Central memory CD8-positive, alpha-beta T cell (primary cell): ENCODE data around the gene NOG.

Source experiments
- ATAC-seq: fragments of 150-1000 bp; cut with Tn5 transposase; replicated peaks from 2 replicates; pipeline ENCODE4 v1.10.0; 2022; ENCODE audit warnings: mild to moderate bottlenecking, moderate FRiP score, moderate number of reproducible peaks; ENCODE audit not compliant: poor library complexity, severe bottlenecking; ENCODE audit errors: extremely low read depth
- DNase-seq, 2 donors: peaks; one replicate each; pipeline ENCODE4 v3.0.0; 2021; ENCODE audit warnings: low spot score in 2 of 2
- H3K27ac Mint-ChIP-seq: one replicate; pipeline ENCODE4 v1.8.0; 2022; ENCODE audit warnings: low read depth, mild to moderate bottlenecking, moderate library complexity, mixed read lengths
- H3K27me3 Mint-ChIP-seq: one replicate; pipeline ENCODE4 v1.8.0; 2022; ENCODE audit warnings: mixed read lengths
- H3K36me3 Mint-ChIP-seq: one replicate; pipeline ENCODE4 v1.8.0; 2022; ENCODE audit warnings: mild to moderate bottlenecking, moderate library complexity, mixed read lengths; ENCODE audit not compliant: insufficient read depth
- H3K4me1 Mint-ChIP-seq: one replicate; pipeline ENCODE4 v1.8.0; 2022; ENCODE audit warnings: mixed read lengths
- H3K4me3 Mint-ChIP-seq: one replicate; pipeline ENCODE4 v1.8.0; 2022; ENCODE audit warnings: mild to moderate bottlenecking, moderate library complexity, mixed read lengths
- H3K9me3 Mint-ChIP-seq: one replicate; pipeline ENCODE4 v1.8.0; 2022; ENCODE audit warnings: mixed read lengths

Gene NOG

DNA sequence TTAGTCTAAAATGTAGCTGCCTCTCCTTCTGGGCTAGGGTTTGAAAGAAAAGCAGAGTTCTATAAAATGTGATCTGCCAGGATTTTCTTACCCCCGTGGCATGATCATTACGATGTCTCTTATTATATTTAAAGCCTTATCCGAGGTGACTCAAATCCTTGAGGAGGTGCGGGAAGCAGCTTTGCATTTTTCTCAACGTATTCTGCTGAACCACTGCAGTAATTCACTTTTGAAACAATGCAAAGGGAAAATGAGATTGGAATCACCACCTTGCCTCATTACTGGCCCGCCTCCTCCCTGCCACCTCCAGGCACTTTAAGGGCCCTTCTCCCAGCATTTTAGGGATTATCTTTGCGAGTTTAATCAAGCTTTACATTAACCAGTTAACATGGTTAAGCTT, 9.7 kb upstream of the NOG start:
- Mint-ChIP-seq H3K27ac (no peak overlapping the region), H3K27me3 (peaks cover 77% of the 10 kb centered on the region), H3K9me3 (no peaks in the 10 kb centered on the region), H3K4me3 (no peak overlapping the region), H3K4me1 (no peaks in the 10 kb centered on the region), H3K36me3 (peaks cover 2% of the 10 kb centered on the region)
- DNase-seq (no peak), ATAC-seq (no peak)

DNA sequence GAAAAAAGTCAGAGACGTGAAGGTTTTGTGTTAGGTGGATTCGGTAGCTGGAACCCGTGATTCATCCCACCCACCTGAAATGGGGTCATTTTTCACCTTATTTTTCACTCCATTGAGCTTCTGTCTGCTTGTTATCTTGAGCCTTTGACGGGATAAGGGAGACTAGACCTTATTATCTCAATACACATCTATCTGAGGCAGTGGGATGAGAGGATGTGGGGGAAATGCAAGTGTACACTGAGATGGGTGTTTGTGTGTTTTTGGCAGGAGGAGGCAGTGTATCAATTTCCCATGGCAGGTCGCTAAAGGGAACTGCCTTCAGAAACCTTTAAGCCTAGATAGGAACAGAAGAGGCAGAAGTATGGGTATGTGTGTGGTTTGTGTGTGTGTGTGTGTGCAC, 6.2 kb upstream of the NOG start:
- DNase-seq (no peak), ATAC-seq (no peak)
- Mint-ChIP-seq H3K9me3 (no peaks in the 10 kb centered on the region), H3K27ac (no peak overlapping the region), H3K4me3 (no peak overlapping the region), H3K36me3 (peaks cover 3% of the 10 kb centered on the region), H3K4me1 (peaks cover 7% of the 10 kb centered on the region), H3K27me3 (peaks cover 83% of the 10 kb centered on the region)

DNA sequence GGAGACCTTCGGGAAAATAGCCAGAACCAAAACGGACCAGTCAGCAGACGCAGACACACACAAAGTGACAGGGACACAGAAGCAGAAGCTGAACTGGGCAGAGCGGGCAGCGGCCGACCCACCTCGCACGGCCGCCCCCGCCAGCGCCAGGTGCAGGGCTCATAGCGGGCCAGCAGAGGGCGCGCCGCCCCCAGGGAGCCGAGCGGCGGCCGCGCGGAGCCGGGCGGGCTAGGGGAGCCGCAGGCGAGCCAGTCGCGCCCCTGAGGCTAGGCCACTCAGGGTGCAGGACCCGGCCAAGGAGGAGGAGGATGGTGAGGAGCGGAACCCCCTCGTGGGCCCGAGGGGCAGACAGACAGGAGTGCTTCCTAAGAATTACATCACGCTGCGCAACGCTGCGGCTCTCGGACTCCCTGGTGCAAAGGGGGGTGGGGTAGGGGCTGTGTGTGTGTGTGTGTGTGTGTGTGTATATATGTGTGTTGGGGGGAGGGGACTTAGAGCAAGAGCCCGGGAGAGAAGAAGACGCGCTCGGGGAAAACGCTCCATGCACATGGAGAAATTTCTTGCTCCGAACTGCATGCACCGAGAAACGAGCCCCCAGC, 913 bp upstream of the NOG start:
- peaks cover 82% of the 10 kb centered on the region for H3K27me3 Mint-ChIP-seq
- H3K4me1 Mint-ChIP-seq: peaks cover 20% of the 10 kb centered on the region
- ATAC-seq (peak; percentile 63), DNase-seq (peak; percentile 30 to 55)
- no peak overlapping the region for H3K27ac Mint-ChIP-seq
- no peaks in the 10 kb centered on the region for H3K9me3 Mint-ChIP-seq
- peaks cover 3% of the 10 kb centered on the region for H3K36me3 Mint-ChIP-seq
- H3K4me3 Mint-ChIP-seq: peak overlapping the region; percentile 67

DNA sequence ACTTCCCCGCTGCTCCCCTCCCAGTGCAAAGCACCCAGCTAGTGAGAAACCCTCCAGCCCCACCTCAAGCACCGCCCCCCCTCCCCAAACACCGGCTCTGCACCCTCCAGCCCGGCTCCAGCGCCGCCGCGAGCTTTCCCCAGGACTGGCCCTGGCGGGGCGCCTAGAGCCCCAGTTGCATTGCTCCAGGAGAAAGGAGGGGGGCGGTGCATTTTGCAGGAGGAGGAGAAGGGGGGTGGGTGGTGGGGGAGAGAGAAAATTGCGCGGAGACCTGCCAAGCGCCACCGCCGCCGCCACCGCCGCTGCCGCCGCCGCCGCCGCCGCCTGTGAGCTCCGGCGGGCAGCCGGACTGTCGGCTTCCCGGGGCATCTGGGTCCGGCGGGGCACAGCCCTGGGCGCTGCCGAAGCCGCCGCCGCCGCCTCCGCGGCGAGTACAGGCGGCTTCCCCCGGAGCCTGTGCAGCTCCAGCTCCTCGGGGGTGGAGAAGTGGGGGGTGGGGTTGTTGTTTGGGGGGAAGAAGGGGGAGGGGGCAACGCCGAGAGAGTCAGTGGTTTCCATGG, 333 bp upstream of the NOG start:
- H3K9me3 Mint-ChIP-seq: no peaks in the 10 kb centered on the region
- peaks cover 20% of the 10 kb centered on the region for H3K4me1 Mint-ChIP-seq
- H3K27ac Mint-ChIP-seq: no peak overlapping the region
- DNase-seq: no peak
- H3K27me3 Mint-ChIP-seq: peaks cover 82% of the 10 kb centered on the region
- ATAC-seq: peak; percentile 37
- H3K4me3 Mint-ChIP-seq: peak overlapping the region; percentile 67
- H3K36me3 Mint-ChIP-seq: peaks cover 3% of the 10 kb centered on the region

DNA sequence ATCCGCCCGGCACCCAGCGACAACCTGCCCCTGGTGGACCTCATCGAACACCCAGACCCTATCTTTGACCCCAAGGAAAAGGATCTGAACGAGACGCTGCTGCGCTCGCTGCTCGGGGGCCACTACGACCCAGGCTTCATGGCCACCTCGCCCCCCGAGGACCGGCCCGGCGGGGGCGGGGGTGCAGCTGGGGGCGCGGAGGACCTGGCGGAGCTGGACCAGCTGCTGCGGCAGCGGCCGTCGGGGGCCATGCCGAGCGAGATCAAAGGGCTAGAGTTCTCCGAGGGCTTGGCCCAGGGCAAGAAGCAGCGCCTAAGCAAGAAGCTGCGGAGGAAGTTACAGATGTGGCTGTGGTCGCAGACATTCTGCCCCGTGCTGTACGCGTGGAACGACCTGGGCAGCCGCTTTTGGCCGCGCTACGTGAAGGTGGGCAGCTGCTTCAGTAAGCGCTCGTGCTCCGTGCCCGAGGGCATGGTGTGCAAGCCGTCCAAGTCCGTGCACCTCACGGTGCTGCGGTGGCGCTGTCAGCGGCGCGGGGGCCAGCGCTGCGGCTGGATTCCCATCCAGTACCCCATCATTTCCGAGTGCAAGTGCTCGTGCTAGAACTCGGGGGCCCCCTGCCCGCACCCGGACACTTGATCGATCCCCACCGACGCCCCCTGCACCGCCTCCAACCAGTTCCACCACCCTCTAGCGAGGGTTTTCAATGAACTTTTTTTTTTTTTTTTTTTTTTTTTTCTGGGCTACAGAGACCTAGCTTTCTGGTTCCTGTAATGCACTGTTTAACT, 1.0 kb downstream of the NOG start:
- no peak overlapping the region for H3K27ac Mint-ChIP-seq
- no peak for ATAC-seq
- peaks cover 82% of the 10 kb centered on the region for H3K27me3 Mint-ChIP-seq
- peaks cover 3% of the 10 kb centered on the region for H3K36me3 Mint-ChIP-seq
- no peaks in the 10 kb centered on the region for H3K9me3 Mint-ChIP-seq
- DNase-seq: no peak
- peaks cover 27% of the 10 kb centered on the region for H3K4me1 Mint-ChIP-seq
- H3K4me3 Mint-ChIP-seq: peak overlapping the region; percentile 67

DNA sequence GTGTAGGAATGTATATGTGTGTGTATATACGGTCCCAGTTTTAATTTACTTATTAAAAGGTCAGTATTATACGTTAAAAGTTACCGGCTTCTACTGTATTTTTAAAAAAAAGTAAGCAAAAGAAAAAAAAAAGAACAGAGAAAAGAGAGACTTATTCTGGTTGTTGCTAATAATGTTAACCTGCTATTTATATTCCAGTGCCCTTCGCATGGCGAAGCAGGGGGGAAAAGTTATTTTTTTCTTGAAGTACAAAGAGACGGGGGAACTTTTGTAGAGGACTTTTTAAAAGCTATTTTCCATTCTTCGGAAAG, 1.6 kb downstream of the NOG start:
- no peak overlapping the region for H3K27ac Mint-ChIP-seq
- H3K9me3 Mint-ChIP-seq: no peaks in the 10 kb centered on the region
- H3K4me3 Mint-ChIP-seq: peak overlapping the region; percentile 67
- H3K4me1 Mint-ChIP-seq: peaks cover 27% of the 10 kb centered on the region
- ATAC-seq: no peak
- peaks cover 3% of the 10 kb centered on the region for H3K36me3 Mint-ChIP-seq
- H3K27me3 Mint-ChIP-seq: peaks cover 82% of the 10 kb centered on the region
- DNase-seq: no peak

DNA sequence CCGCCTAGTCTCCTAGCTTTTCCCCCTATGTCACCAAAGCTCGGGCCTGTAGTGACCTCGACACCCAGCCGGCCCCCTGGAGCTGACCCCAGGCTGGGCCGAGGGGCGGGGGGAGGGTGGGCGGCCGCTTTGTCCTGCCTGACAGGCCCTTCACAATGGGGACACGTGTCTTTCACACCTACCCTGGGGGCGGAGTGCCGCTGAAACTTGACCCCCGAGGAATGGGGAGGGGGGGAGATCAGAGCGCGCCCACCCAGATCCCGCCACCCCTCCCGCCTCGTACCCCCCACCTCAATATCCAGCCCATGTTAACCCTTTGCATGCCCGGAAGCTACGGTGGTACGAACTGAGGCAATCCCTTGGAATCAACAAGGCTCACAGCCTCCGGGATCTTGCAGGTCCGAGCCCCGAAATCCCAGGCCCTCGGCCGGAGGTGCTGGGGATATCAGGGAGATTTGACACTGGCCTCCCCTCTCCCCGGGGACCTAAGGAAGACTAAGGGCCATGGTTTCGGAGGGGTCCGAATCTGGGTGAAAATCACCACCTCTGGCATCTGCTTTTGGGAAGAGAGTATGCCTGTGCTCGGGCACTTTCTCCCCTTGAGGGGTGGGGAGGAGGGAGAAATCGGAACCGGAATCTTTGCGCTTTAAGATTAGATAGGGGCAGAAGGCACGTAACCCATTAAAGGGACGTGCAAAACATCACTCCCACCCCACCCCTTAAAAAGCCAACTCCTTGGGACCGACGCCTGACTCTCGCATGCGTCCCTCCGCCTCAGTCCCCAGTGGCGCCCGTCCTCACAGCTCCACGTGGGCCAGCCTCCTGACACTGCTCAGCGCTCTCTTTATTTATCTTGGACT, 2.6 kb downstream of the NOG start:
- Mint-ChIP-seq H3K27me3 (peaks cover 82% of the 10 kb centered on the region), H3K27ac (no peak overlapping the region)
- DNase-seq: no peak

DNA sequence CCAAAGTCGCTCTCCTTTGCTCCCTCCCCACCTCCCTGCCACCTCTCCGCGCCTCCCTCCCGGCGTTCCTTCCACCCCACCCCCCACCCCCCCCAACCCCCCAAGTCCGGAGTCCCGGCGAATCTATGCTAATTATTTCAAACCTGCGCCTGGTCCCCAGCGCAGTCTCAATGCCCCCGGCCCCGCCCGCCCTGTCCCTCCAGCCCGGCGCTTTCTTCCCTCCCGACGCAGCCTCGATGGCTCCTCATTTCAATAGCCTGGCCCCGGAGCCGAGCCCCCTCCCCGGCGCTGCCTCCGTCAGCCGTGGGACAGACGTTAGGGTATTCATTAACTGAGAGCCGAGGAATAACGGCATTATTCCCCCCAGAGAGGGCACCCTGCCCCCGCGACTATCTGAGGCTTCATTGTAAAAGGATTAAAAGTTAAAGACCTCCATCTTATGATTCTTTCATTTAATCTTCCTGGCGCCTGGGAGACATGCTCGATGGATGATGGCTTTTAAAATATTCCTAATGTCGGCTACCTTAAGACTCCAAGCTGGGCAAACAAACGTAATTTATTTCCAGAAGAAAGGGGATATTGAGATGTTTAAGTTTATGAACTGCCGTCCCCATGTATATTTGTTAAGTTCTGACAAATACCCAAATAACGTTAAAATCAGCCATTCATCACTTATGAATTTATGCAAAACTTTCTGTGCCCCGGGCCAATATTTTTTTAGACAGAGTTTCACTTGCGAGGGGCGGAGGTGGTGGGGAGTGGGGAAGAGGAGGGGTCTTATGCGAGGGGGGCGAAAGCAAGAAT, 3.4 kb downstream of the NOG start:
- ATAC-seq (no peak), DNase-seq (no peak)
- H3K27me3 Mint-ChIP-seq: peaks cover 81% of the 10 kb centered on the region
- H3K4me1 Mint-ChIP-seq: peaks cover 25% of the 10 kb centered on the region
- peaks cover 3% of the 10 kb centered on the region for H3K36me3 Mint-ChIP-seq
- no peak overlapping the region for H3K27ac Mint-ChIP-seq
- H3K9me3 Mint-ChIP-seq: no peaks in the 10 kb centered on the region
- H3K4me3 Mint-ChIP-seq: peak overlapping the region; percentile 69

More for the DNA sequence above, 2.6 kb downstream of the NOG start:
- Mint-ChIP-seq H3K4me1 (peaks cover 27% of the 10 kb centered on the region), H3K9me3 (no peaks in the 10 kb centered on the region), H3K36me3 (peaks cover 3% of the 10 kb centered on the region), H3K4me3 (peak overlapping the region; percentile 69)
- no peak for ATAC-seq

DNA sequence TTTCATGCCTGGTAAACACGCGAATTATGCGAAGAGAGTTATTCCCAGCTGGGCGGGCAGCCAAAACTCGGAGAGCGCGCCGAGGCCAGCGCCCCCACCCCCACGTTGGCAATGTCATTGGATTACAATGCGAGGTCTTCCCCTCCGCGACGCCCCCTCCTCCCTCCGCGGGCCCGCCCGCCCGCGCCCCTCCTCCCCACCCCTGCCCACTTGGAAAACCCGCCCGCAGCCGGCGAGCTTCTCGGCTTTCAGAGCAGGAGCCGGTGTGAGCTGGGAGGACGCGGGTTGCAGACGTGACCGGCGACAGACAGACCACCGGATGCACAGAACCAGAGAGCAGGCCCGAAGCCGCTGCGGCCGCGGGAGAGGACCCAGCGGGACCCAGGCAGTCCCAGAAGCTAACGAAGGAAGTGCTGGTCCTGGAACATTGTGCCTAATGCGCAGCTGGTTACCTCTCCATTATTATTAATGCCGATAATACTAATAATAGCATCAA, 4.0 kb downstream of the NOG start:
- Mint-ChIP-seq H3K9me3 (no peaks in the 10 kb centered on the region), H3K4me1 (peaks cover 20% of the 10 kb centered on the region), H3K27me3 (peaks cover 79% of the 10 kb centered on the region), H3K36me3 (peaks cover 2% of the 10 kb centered on the region), H3K27ac (no peak overlapping the region), H3K4me3 (no peak overlapping the region)
- DNase-seq: no peak
- no peak for ATAC-seq

DNA sequence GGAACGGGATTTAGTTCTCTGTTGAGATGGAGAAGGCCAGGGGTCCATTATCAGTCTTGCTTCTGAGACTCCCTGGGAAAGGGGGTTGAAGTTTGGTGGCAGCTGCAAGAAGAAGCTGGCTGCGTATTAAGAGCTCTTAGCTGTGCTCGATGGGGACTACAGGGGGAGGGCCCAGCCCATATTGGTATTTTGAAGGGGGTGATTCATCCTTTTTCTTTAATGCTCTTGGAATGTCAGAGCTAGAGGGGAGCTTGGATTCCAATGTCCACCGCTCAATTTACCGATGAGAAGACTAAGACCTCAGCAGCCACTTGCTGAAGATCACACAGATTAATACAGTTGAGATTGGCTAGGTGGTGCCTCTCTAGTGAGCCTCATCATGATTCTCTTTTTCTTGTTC, 5.0 kb downstream of the NOG start:
- H3K27ac Mint-ChIP-seq: no peak overlapping the region
- DNase-seq (no peak), ATAC-seq (no peak)
- H3K36me3 Mint-ChIP-seq: peaks cover 2% of the 10 kb centered on the region
- H3K9me3 Mint-ChIP-seq: no peaks in the 10 kb centered on the region
- H3K4me1 Mint-ChIP-seq: peaks cover 20% of the 10 kb centered on the region
- no peak overlapping the region for H3K4me3 Mint-ChIP-seq
- H3K27me3 Mint-ChIP-seq: peaks cover 86% of the 10 kb centered on the region

DNA sequence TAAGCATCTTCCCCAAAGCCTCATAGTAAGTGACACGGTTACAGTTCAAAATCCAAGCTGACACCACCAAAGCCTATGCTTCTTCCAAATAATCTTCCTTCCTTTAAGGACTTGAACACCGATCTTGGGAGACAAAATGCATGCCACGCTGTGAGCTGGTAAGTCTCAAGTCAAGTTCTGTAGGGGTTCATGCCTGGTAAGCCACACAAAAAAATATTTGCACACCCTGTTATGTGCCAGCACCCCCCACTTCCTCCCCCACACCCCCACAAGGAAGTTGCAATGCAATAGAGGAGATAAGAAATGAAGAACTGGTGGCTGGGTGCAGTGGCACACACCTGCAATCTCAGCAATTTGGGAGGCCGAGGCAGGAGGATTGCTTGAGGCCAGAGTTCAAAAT, 5.6 kb downstream of the NOG start:
- Mint-ChIP-seq H3K36me3 (no peaks in the 10 kb centered on the region), H3K27me3 (peaks cover 92% of the 10 kb centered on the region), H3K9me3 (no peaks in the 10 kb centered on the region), H3K4me1 (peaks cover 20% of the 10 kb centered on the region), H3K27ac (no peak overlapping the region), H3K4me3 (no peak overlapping the region)
- no peak for ATAC-seq
- DNase-seq: no peak

DNA sequence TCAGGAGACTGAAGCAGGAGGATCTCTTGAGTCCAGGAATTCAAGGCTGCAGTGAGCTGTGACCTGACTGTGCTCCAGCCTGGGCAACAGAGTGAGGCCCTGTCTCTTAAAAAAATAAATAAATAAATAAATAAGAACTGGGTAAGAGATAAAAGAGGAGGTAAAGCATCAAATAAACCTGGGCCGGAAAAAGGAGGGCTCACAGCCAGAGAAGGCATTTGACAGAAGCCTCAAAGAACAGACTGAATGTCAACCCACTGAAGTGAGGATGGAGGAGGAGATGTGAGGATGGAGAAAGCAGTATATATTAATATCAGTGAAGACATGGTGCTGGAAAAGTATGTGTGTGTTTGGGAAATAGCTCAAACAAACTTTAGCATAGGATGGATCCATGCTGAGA, 6.1 kb downstream of the NOG start:
- no peaks in the 10 kb centered on the region for H3K36me3 Mint-ChIP-seq
- no peak for DNase-seq
- H3K9me3 Mint-ChIP-seq: no peaks in the 10 kb centered on the region
- H3K27ac Mint-ChIP-seq: no peak overlapping the region
- no peak for ATAC-seq
- peaks cover 92% of the 10 kb centered on the region for H3K27me3 Mint-ChIP-seq
- H3K4me3 Mint-ChIP-seq: no peak overlapping the region
- peaks cover 20% of the 10 kb centered on the region for H3K4me1 Mint-ChIP-seq
